Activated CD4-positive, alpha-beta memory T cell treated with anti-CD3 and anti-CD28 coated beads for 36 hours (primary cell): ENCODE results near the gene SPIRE1. TPM values are rescaled to one million over a fixed set of nuclear protein-coding genes. Genes with fewer than 3 reads are reported as not detected.
A peak's percentile ranks its signal among the peaks of the same experiment; 100 is the strongest.

ENCODE experiments used
- CTCF ChIA-PET: fragments of 350-600 bp; sonication (Branson Sonifier 250); formaldehyde crosslinking; loops from one replicate; lab custom pipeline; 2021; ENCODE audit warnings: antibody characterized with exemption, inconsistent platforms; lab: Charles Lee
- POLR2A ChIA-PET: fragments of 350-600 bp; sonication (Branson Sonifier 250); formaldehyde crosslinking; loops from one replicate; lab custom pipeline; 2021; ENCODE audit warnings: antibody characterized with exemption; lab: Charles Lee
- DNase-seq: peaks from one replicate; pipeline ENCODE4 v3.0.0-alpha.2; 2020
- H3K27ac Mint-ChIP-seq: one replicate; pipeline ENCODE4 v1.8.0; 2021; ENCODE audit warnings: mixed read lengths
- H3K27me3 Mint-ChIP-seq: one replicate; pipeline ENCODE4 v1.8.0; 2021; ENCODE audit warnings: mixed read lengths
- H3K36me3 Mint-ChIP-seq: one replicate; pipeline ENCODE4 v1.8.0; 2021; ENCODE audit warnings: mixed read lengths
- H3K4me1 Mint-ChIP-seq: one replicate; pipeline ENCODE4 v1.8.0; 2021; ENCODE audit warnings: low read depth, mixed read lengths
- H3K4me3 Mint-ChIP-seq: one replicate; pipeline ENCODE4 v1.8.0; 2021; ENCODE audit warnings: mild to moderate bottlenecking, mixed read lengths
- H3K9me3 Mint-ChIP-seq: one replicate; pipeline ENCODE4 v1.8.0; 2021; ENCODE audit warnings: mixed read lengths
- intact Hi-C: fragments of 100-400 bp; cut with micrococcal nuclease; formaldehyde crosslinking; loops from one replicate; pipeline ENCODE4 v1.15.1; 2023
- total RNA-seq, 2 experiments: library from RNA; stranded (reverse); gene quantifications; one replicate each; pipeline ENCODE4 v1.2.3, GENCODE V29; 2021

The SPIRE1 gene
- total RNA-seq, 2 experiments from 2014 or later = 5.1 to 7.2 TPM

DNA sequence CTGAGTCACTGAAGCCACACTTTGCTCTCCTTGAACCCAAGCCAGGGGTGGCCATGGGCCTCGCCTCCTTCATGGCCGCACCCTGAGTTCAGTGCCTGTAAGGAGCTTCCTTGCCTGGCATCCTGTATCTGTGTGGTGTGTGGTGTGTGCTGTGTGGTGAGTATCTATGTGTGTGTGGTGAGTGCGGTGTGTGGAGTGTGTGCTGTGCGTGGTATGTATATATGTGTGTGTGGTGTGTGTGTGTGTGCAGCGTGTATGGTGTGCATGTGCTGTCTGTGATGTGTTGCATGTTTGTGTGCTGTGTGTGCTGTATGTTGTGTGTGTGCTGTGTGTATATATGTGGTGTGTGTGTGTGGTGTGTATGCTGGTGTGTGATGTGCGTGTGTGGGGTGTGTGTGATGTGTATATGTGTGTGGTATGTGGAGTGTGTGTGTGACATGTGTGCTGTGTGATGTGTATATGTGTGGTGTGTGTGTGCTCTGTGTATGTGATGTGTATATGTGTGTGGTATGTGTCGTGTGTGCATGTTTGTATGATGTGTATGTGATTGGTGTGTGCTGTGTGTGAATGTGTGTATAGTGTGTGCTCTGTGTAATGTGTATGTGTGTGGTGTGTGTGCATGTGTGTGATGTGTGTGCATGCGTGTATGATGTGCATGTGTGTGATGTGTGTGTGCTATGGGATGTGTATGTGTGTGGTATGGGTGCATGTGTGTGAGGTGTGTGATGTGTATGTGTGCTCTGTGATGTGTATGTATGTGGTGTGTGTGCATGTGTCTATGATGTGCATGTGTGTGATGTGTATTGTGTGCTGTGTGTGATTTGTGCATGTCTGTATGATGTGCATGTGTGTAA is 227.5 kb downstream of the SPIRE1 start:
- no peak for DNase-seq
- no peak overlapping the region for H3K27ac Mint-ChIP-seq
- no peak overlapping the region for H3K4me3 Mint-ChIP-seq
- no peaks in the 10 kb centered on the region for H3K27me3 Mint-ChIP-seq
- ChIA-PET POLR2A (no interaction called here), CTCF (no interaction called here)
- intact Hi-C loops = no loop called here
- no peaks in the 10 kb centered on the region for H3K4me1 Mint-ChIP-seq
- H3K36me3 Mint-ChIP-seq = peaks cover 7% of the 10 kb centered on the region
- H3K9me3 Mint-ChIP-seq = no peaks in the 10 kb centered on the region

DNA sequence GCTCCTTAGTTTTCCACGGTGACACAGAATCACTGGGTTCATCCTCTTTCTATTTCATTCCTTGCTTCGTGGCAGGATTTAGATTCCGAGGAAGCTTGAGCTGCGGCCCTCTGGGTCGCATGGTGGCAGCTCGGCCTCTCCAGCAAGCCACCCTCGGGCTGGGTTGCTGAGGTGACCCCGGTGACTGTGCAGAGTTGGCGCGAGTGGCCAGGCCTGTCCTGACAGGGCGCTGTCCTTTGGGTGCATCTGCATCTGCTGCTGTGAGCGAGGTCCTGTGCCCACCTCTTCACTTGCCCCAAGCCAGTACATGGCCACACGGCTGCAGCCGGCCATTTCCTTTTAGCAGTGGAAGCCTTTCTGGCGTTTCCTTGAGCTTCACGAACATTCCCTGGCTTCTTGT is 228.4 kb downstream of the SPIRE1 start:
- Mint-ChIP-seq H3K27me3 (no peaks in the 10 kb centered on the region), H3K27ac (no peak overlapping the region), H3K9me3 (no peaks in the 10 kb centered on the region), H3K36me3 (peaks cover 5% of the 10 kb centered on the region), H3K4me1 (no peaks in the 10 kb centered on the region), H3K4me3 (no peak overlapping the region)
- DNase-seq = no peak
- ChIA-PET CTCF (no interaction called here), POLR2A (no interaction called here)
- intact Hi-C loops = no loop called here

- CTCF ChIA-PET = no interaction called here
- POLR2A ChIA-PET = no interaction called here
- Mint-ChIP-seq H3K27me3 (no peaks in the 10 kb centered on the region), H3K36me3 (peaks cover 2% of the 10 kb centered on the region), H3K4me1 (no peaks in the 10 kb centered on the region), H3K9me3 (no peaks in the 10 kb centered on the region), H3K4me3 (no peak overlapping the region), H3K27ac (no peak overlapping the region)
- intact Hi-C loops = no loop called here
- no peak for DNase-seq
These were observed 229.0 kb downstream of the SPIRE1 start for GRCh38 chr18:12428923-12429322.

- POLR2A ChIA-PET = no interaction called here
- Mint-ChIP-seq H3K9me3 (no peaks in the 10 kb centered on the region), H3K36me3 (no peaks in the 10 kb centered on the region), H3K27me3 (no peaks in the 10 kb centered on the region), H3K4me1 (no peaks in the 10 kb centered on the region), H3K4me3 (no peak overlapping the region), H3K27ac (no peak overlapping the region)
- CTCF ChIA-PET = interaction anchor here (1.2 kb wide), 1 partner anchor 99 kb away, joined by 3 read pairs; no protein-coding TSS in a partner anchor
- no peak for DNase-seq
- intact Hi-C loops = no loop called here
These were observed 231.0 kb downstream of the SPIRE1 start for GRCh38 chr18:12426924-12427323.

GRCh38 chr18:12424252-12424651 is 233.7 kb downstream of the SPIRE1 start:
- Mint-ChIP-seq H3K27me3 (peaks cover 4% of the 10 kb centered on the region), H3K4me1 (peaks cover 7% of the 10 kb centered on the region), H3K9me3 (no peaks in the 10 kb centered on the region), H3K36me3 (no peaks in the 10 kb centered on the region), H3K4me3 (no peak overlapping the region), H3K27ac (no peak overlapping the region)
- intact Hi-C loops = loop anchor here (5.0 kb wide), 1 partner anchor 47 kb away; the partner anchor contains the start of gene AFG3L2
- POLR2A ChIA-PET = no interaction called here
- CTCF ChIA-PET = no interaction called here
- DNase-seq = no peak

- Mint-ChIP-seq H3K27me3 (peaks cover 4% of the 10 kb centered on the region), H3K36me3 (no peaks in the 10 kb centered on the region), H3K9me3 (no peaks in the 10 kb centered on the region), H3K4me3 (no peak overlapping the region), H3K4me1 (peaks cover 7% of the 10 kb centered on the region), H3K27ac (no peak overlapping the region)
- intact Hi-C loops = loop anchor here (5.0 kb wide), 1 partner anchor 47 kb away; the partner anchor contains the start of gene AFG3L2
- ChIA-PET CTCF (no interaction called here), POLR2A (no interaction called here)
- DNase-seq = no peak
These were observed 234.1 kb downstream of the SPIRE1 start for GRCh38 chr18:12423820-12424219.

- no peak overlapping the region for H3K4me3 Mint-ChIP-seq
- no peaks in the 10 kb centered on the region for H3K36me3 Mint-ChIP-seq
- no peak overlapping the region for H3K27ac Mint-ChIP-seq
- no peak for DNase-seq
- H3K4me1 Mint-ChIP-seq = peaks cover 7% of the 10 kb centered on the region
- ChIA-PET POLR2A (no interaction called here), CTCF (no interaction called here)
- no peaks in the 10 kb centered on the region for H3K9me3 Mint-ChIP-seq
- peaks cover 4% of the 10 kb centered on the region for H3K27me3 Mint-ChIP-seq
- intact Hi-C loops = loop anchor here (5.0 kb wide), 1 partner anchor 46 kb away; the partner anchor contains the start of gene AFG3L2
These were observed 234.5 kb downstream of the SPIRE1 start for GRCh38 chr18:12423393-12423792.

DNA sequence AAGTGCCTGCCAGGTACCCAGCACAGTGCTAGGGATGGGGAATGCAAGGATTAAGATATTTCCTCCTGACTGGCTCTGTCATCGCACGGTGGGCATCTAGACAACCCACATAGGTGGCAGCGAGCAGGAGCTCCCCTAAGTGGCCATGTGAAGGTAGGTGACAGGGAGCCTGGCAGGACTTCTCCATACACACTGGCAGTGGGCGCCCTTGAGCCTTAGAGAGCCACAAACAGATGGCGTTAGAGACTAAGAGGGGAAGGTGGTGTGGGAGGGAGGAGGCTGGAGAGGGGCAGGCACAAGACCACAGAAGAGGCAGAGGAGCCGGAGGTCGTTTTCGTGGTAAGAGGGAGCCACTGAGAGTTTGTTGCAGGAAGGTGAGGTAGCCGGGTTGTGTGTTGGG is 235.0 kb downstream of the SPIRE1 start:
- peaks cover 4% of the 10 kb centered on the region for H3K27me3 Mint-ChIP-seq
- ChIA-PET CTCF (no interaction called here), POLR2A (no interaction called here)
- H3K4me1 Mint-ChIP-seq = peaks cover 7% of the 10 kb centered on the region
- no peak overlapping the region for H3K27ac Mint-ChIP-seq
- intact Hi-C loops = loop anchor here (5.0 kb wide), 1 partner anchor 46 kb away; the partner anchor contains the start of gene AFG3L2
- peak; percentile 19 for DNase-seq
- H3K36me3 Mint-ChIP-seq = no peaks in the 10 kb centered on the region
- no peak overlapping the region for H3K4me3 Mint-ChIP-seq
- no peaks in the 10 kb centered on the region for H3K9me3 Mint-ChIP-seq

DNA sequence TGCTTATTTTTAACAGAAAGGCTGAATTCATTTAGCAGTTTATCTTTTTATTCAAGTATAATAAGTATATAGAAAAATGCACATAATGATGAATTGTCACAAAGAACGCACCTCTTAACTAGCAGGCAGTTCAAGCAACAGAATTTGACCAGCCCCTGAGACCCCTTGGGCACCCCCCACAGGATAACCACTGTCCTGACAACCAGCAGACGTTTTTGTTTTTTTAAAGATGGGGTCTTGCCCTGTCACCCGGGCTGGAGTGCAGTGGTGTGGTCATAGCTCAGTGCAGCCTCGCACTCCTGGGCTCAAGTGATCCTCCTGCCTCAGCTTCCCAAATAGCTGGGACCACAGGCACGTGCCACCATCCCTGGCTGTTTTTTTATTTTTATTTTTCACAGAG is 236.2 kb downstream of the SPIRE1 start:
- H3K9me3 Mint-ChIP-seq = no peaks in the 10 kb centered on the region
- H3K4me1 Mint-ChIP-seq = peaks cover 7% of the 10 kb centered on the region
- H3K27me3 Mint-ChIP-seq = peaks cover 4% of the 10 kb centered on the region
- H3K4me3 Mint-ChIP-seq = peak overlapping the region; percentile 51
- DNase-seq = no peak
- ChIA-PET CTCF (no interaction called here), POLR2A (no interaction called here)
- H3K27ac Mint-ChIP-seq = no peak overlapping the region
- intact Hi-C loops = loop anchor here (2.0 to 5.0 kb wide), 2 partner anchors 17 to 44 kb away; partner anchors contain the start of gene AFG3L2
- no peaks in the 10 kb centered on the region for H3K36me3 Mint-ChIP-seq

DNA sequence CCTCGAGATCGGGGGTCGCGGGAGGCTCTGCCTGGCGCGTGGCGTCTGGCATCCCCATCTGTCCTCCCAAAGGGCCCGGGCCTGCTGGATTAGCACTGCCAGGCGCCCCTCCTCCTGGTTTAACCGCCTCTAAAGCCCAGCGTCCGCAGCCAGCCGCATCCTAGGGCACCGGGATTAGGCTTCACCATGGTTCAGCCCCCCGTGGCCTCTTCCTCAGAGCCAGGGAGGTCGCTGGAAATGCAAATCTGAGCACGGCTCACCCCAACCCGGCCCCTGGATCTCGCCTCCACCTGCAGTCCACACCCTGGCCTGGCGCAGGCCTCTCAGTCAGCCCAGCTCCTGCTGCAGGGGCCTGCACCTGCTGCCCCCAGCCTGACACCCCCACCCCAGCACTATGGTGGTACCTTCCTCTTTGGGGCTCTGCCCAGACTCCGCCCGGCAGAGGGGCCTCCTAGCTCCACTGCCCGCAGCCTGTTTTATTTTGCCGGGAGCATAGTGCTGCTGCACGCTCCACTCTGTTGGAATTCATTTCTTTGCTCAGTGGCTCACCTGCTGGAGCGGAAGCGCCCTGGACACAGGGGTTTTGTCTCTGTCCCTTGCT is 237.0 kb downstream of the SPIRE1 start:
- peaks cover 4% of the 10 kb centered on the region for H3K27me3 Mint-ChIP-seq
- ChIA-PET POLR2A (interaction anchor here (1.5 to 1.9 kb wide), 2 partner anchors 13 to 282 kb away, joined by 3 to 7 read pairs; partner anchors contain the start of genes CEP76, PRELID3A and PSMG2), CTCF (no interaction called here)
- no peaks in the 10 kb centered on the region for H3K9me3 Mint-ChIP-seq
- intact Hi-C loops = loop anchor here (2.0 to 5.0 kb wide), 2 partner anchors 16 to 44 kb away; partner anchors contain the start of gene AFG3L2
- no peak overlapping the region for H3K27ac Mint-ChIP-seq
- no peaks in the 10 kb centered on the region for H3K36me3 Mint-ChIP-seq
- DNase-seq = no peak
- peaks cover 7% of the 10 kb centered on the region for H3K4me1 Mint-ChIP-seq
- peak overlapping the region; percentile 51 for H3K4me3 Mint-ChIP-seq

GRCh38 chr18:12417687-12418086 is 240.2 kb downstream of the SPIRE1 start:
- H3K27me3 Mint-ChIP-seq = peaks cover 4% of the 10 kb centered on the region
- H3K9me3 Mint-ChIP-seq = no peaks in the 10 kb centered on the region
- no peak for DNase-seq
- CTCF ChIA-PET = no interaction called here
- POLR2A ChIA-PET = no interaction called here
- intact Hi-C loops = no loop called here
- no peak overlapping the region for H3K27ac Mint-ChIP-seq
- no peak overlapping the region for H3K4me3 Mint-ChIP-seq
- peaks cover 7% of the 10 kb centered on the region for H3K4me1 Mint-ChIP-seq
- H3K36me3 Mint-ChIP-seq = no peaks in the 10 kb centered on the region

DNA sequence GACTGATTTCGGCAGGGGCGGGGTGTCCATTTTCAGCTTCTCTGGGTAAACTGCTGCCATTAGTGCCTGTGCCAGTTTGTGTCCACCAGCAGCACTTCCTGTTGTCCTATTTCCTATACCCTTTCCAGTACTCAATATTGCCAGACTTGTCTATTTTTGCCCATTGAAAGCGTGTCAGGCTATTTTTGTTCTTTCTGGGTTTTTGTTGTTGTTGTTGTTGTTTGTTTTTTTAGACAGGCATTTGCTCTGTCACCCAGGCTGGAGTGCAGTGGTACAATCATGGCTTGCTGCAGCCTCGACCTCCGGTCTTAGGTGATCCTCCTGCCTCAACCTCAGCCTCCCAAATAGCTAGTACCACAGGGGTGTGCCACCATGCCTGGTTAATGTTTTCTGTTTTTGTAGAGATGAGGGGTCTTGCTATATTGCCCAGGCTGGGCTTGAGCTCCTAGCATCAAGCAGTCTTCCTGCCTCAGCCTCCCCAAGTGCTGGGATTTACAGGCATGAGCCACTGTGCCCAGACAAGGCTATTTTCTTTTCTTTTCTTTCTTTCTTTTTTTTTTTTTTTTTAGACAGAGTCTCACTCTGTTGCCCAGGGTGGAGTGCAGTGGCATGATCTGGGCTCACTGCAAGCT is 241.7 kb downstream of the SPIRE1 start:
- Mint-ChIP-seq H3K27ac (no peak overlapping the region), H3K9me3 (no peaks in the 10 kb centered on the region), H3K36me3 (no peaks in the 10 kb centered on the region), H3K4me3 (no peak overlapping the region), H3K4me1 (peaks cover 5% of the 10 kb centered on the region), H3K27me3 (peaks cover 2% of the 10 kb centered on the region)
- ChIA-PET POLR2A (no interaction called here), CTCF (no interaction called here)
- intact Hi-C loops = no loop called here
- no peak for DNase-seq
